NCI-H187 treated with DMSO at 0.1 percent for 48 hours (cell line): Measurements from ENCODE around the gene ANKRD34A.

Source experiments
- DNase-seq: peaks from one replicate; lab custom pipeline; 2025; lab: John Stamatoyannopoulos, UW

ANKRD34A gene

GRCh38 chr1:145990249-145990855 is 26.0 kb upstream of the ANKRD34A start:
- no peak for DNase-seq

- DNase-seq = no peak
Measured at GRCh38 chr1:145988773-145989172, 24.4 kb upstream of the ANKRD34A start.

GRCh38 chr1:145987926-145988325 is 23.6 kb upstream of the ANKRD34A start:
- DNase-seq = no peak

GRCh38 chr1:145986551-145986950 is 22.2 kb upstream of the ANKRD34A start:
- no peak for DNase-seq

DNA sequence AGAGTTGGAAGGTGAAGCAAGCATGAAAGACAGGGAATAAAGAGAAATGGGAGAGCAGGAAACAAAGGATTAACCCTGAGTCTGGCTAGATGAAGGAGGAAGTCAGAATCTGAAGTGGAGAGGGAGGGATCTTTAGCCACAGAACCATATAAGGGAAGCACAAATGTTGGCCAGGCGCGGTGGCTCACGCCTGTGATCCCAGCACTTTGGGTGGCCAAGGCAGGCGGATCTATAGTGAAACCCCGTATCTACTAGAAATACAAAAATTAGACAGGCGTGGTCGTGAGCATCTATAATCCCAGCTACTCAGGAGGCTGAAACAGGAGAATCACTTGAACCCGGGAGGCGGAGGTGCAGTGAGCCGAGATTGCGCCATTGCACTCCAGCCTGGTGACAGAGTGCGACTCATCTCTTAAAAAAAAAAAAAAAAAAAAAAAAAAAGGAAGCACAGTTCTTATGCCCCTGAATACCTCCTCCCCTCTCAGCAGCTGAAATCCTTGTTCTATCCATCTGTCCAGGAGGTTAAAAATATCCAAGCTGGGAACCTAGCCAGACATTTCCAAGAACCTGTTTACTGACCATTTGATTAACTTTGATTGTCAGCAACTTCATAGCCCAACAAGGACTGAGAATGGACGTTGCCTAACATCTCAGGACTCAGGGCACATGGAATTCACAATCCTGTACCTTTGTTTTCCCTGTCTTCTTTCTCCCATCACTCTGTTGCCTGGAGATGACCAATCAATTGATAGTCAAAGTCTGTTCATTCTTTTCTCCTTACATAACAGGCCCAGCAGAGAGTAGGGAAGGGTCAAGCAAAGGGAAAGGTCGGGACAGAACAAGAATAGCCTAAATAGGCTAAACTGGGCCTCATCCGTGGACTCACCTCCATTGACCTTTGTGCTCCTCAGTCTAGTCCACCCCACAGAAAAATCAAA is 21.4 kb upstream of the ANKRD34A start:
- peak; percentile 81 for DNase-seq

GRCh38 chr1:145985129-145985501 is 20.7 kb upstream of the ANKRD34A start:
- no peak for DNase-seq

DNA sequence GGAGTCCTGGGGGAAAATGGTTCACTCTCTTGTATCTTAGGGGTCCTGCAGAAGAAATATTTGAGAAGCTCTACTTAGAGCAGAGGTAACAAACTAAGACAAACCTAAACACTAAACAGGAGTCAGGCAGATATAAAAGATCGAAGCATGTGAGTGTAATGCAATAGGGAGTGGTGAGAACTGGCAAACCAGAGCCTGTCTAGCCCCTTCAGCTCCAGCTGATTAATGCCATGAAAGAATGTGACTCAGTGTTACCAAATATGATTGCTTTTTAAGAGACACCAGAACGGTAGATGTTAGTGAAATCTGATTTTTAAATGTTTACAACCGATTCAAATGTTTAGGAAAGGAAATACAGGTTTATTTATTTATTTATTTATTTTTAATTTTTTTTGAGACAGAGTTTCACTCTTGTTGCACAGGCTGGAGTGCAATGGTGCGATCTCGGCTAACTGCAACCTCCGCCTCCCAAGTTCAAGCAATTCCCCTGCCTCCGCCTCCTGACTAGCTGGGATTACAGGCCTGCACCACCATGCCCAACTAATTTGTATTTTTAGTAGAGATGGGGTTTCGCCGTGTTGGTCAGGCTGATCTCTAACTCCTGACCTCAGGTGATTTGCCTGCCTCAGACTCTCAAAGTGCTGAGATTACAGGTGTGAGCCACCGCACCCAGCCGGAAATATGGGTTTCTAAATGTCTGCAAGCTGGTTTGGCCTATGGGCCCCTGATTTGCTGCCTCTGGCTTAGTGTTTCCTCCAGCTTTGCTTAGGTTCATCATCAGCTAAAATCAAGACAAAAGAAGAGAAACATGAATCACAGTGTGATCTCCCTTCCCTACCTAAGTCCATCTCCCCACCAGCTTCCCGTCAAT is 19.8 kb upstream of the ANKRD34A start:
- no peak for DNase-seq

DNA sequence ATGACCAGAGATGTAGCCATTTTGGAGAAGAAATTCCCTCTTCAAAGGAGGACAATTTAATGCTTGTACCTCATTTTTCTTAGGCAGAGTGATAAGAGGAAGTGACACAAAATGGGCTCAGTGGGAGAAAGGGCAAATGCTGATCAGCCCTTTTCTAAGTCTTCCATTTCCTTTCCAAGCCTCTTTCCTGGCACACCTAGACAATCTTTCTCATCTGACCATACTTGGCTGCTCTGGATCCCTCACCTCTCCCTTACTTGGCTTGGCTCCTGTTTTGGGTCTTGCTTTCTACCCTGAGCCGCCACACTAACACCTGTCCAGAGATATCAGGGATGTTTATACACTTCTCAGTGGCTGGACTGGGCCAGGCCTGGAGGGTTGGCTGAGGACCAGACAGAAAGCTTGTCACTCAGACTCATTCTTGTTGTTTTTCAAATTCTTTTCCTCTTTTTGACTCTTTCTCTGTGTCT is 18.9 kb upstream of the ANKRD34A start:
- no peak for DNase-seq

- no peak for DNase-seq
Measured at GRCh38 chr1:145982010-145982723, 17.8 kb upstream of the ANKRD34A start.

DNA sequence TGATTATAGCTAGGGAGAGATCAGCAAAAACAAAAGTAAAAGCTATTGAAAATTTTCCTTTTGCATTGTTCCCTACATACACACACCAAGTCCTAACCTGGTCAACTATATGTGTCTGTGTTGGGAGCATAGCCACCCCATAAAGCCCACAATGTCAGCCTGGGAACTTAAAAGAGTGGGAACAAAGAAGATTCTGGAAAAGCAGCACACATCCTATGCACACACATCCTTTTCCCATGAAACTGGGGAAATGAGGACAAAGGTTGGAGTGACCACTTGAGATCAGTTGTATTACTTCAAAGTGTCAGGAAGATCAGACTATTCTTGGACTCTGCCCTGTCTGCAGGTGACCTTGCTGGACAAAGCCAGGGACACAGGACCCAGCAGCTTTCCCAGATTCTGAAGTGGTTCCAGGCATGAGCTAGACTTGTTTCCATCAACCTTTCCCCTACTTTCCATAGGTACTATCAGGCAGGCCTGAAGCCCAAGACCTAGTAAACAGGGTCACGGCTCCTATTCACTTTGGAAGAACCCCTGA is 16.2 kb upstream of the ANKRD34A start:
- no peak for DNase-seq

- DNase-seq = no peak
Measured at GRCh38 chr1:145979746-145980456, 15.5 kb upstream of the ANKRD34A start.

DNA sequence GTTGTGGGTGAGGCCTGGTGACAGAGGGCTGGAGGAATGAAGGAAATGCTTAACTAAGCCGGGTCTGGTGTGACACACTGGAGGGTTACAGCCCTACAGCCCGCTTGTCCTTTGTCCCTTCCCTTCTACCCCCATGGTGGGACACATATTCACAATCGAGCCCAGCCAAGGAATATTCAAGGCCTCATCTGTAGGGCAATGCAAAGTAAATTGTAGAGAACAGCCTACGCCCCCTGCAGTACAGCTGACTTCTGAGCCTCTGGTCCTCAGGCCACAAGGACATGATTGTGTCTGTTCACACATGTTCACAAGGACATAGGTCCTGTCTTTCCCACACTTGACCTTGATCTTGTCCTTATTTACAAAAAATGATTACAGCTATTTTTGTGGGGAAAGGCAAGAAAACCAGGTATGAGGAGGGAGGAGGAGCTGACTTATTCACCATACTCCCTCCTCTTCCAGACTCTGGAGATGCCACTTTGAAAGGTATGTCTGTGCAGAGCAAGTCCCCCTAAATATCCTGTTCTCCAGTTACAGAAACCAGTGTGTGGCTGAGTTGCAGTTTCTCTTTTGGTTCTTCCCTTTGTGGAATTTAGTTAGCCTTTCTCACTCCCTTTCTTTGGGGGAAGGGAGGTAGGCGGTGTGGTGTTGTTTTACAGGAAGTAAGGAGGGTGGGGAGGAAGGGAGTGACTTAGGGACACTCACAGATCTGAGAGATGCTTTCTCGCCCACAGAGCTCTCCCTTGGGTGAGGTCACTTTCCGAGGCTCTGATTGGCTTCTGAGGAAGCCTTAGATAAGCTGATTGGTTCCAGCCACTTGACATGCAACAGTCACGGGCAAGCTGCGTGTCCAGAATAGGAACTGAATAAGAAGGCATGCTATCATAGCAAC is 14.7 kb upstream of the ANKRD34A start:
- peak; percentile 100 for DNase-seq

GRCh38 chr1:145978471-145978853 is 14.1 kb upstream of the ANKRD34A start:
- no peak for DNase-seq

DNA sequence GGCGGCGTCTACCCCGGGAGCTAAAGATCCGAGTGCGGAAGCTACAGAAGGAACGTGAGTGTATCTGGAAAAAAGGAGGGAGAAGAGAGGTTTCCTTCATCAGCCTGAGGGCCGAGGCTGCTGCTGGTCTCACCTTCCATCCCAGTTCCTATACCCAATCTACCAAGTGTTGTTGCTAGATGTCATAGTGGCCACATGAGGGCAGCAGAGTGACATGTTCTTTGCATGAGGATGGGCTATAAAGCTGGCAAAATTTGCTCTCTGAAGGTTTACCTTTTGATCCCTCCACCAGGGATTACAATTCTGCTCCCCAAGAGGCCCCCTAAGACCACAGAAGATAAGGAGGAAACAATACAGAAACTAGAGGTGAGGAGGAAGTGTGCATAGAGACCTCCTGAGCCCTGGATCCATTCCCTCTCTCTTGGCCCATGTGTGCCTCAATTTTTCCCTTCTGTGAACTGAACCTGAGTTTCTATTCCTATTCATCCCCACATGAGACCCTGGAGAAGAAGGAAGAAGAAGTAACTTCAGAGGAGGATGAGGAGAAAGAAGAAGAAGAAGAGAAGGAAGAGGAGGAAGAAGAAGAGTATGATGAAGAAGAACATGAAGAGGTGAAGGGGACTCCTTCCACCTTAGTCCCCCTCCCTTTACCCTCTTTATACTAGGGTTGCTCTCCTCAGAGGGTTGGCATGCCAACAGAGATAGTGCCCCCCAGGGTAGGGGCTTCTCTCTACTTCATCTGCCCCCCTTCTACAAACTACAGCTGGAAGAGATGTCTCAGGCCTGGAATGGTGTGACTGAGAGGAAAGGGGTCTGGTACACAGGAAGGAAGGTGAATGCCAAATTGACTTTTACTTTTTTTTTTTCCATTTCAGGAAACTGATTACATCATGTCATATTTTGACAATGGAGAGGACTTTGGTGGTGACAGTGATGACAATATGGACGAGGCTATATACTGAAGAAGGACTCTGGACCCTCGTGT is 13.4 kb upstream of the ANKRD34A start:
- DNase-seq = peak; percentile 87

GRCh38 chr1:145977016-145977415 is 12.6 kb upstream of the ANKRD34A start:
- DNase-seq = no peak

GRCh38 chr1:145975216-145975615 is 10.8 kb upstream of the ANKRD34A start:
- no peak for DNase-seq

GRCh38 chr1:145974721-145975120 is 10.3 kb upstream of the ANKRD34A start:
- DNase-seq = no peak

DNA sequence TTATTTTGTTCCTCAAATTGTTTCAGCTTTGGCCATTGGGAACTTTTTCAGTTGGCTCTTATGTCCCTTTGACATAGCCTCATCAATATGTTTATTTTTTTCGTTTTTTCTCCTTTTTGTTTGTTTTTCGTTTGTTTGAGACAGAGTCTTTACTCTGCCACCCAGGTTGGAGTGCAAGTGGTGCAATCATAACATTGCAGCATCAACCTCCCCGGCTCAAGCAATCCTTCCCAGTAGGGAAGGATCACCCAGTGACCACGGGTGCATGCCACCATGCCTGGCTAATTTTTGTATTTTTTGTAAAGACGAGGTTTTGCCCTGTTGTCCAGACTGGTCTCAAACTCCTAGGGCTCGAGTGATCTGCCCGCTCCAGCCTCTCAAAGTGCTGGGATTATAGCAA is 8.2 kb upstream of the ANKRD34A start:
- no peak for DNase-seq

GRCh38 chr1:145967288-145967687 is 2.9 kb upstream of the ANKRD34A start:
- no peak for DNase-seq
